Kidney epithelial cell (primary cell): ENCODE measurements around the gene DET1. TPM values are rescaled to one million over a fixed set of nuclear protein-coding genes. Genes with fewer than 3 reads are reported as not detected.
A peak's percentile ranks its signal among the peaks of the same experiment; 100 is the strongest.
"Not testable (repeated sequence)": the region's sequence is repeated elsewhere in the genome, so short reads cannot be mapped to it uniquely, and the experiment has no call there.

Experiments
- DNase-seq: peaks from one replicate; pipeline ENCODE4 v3.0.0-alpha.2; 2010; ENCODE audit warnings: low read depth
- H3K27me3 ChIP-seq: 2 replicates; pipeline ENCODE4 v1.6.0; 2011; ENCODE audit warnings: low read length; ENCODE audit not compliant: control insufficient read depth, insufficient read depth
- H3K36me3 ChIP-seq: 2 replicates; pipeline ENCODE4 v1.5.1; 2011; ENCODE audit warnings: low read length; ENCODE audit not compliant: control insufficient read depth, insufficient read depth
- H3K4me3 ChIP-seq: 2 replicates; pipeline ENCODE4 v1.5.1; 2011; ENCODE audit warnings: low read depth, mild to moderate bottlenecking, control low read depth, low read length
- total RNA-seq: library from RNA; depleted of rRNA; stranded (reverse); fragments of >200 nt; gene quantifications from 2 replicates; pipeline ENCODE4 v1.2.3, GENCODE V29; 2015
- TF ChIP-seq, protein P1 (sequence below): IDR thresholded peaks from 2 replicates; pipeline ENCODE4 v1.5.1; 2011; ENCODE audit warnings: mild to moderate bottlenecking, moderate library complexity, low read length, control low read depth, inconsistent platforms; ENCODE audit not compliant: insufficient read depth, poor library complexity, severe bottlenecking

The DET1 gene
- total RNA-seq, 1 donor from 2014 or later: 6.0 TPM

DNA sequence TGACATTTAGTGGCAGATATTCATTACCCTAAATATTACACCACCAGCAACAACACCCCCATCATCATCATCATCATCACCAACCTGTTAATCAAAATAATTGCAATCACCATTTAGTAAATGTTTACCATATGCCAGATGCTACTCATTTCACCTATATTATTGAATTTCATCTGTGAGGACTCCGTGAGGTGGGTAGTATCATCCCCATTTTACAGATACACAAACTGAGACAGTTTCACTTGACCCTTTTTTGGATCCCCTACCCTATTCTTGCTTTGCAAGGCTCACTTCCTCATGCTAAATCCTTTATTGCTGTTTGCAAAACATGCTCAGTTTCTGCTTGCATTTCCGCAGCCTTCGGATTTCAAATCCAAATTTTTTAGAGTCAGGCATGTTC, 18.3 kb upstream of the DET1 start:
- no peaks in the 10 kb centered on the region for H3K27me3 ChIP-seq
- DNase-seq: no peak
- no peaks in the 10 kb centered on the region for H3K36me3 ChIP-seq
- TF ChIP-seq, protein P1, sequence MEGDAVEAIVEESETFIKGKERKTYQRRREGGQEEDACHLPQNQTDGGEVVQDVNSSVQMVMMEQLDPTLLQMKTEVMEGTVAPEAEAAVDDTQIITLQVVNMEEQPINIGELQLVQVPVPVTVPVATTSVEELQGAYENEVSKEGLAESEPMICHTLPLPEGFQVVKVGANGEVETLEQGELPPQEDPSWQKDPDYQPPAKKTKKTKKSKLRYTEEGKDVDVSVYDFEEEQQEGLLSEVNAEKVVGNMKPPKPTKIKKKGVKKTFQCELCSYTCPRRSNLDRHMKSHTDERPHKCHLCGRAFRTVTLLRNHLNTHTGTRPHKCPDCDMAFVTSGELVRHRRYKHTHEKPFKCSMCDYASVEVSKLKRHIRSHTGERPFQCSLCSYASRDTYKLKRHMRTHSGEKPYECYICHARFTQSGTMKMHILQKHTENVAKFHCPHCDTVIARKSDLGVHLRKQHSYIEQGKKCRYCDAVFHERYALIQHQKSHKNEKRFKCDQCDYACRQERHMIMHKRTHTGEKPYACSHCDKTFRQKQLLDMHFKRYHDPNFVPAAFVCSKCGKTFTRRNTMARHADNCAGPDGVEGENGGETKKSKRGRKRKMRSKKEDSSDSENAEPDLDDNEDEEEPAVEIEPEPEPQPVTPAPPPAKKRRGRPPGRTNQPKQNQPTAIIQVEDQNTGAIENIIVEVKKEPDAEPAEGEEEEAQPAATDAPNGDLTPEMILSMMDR: no peak
- H3K4me3 ChIP-seq: no peak overlapping the region

DNA sequence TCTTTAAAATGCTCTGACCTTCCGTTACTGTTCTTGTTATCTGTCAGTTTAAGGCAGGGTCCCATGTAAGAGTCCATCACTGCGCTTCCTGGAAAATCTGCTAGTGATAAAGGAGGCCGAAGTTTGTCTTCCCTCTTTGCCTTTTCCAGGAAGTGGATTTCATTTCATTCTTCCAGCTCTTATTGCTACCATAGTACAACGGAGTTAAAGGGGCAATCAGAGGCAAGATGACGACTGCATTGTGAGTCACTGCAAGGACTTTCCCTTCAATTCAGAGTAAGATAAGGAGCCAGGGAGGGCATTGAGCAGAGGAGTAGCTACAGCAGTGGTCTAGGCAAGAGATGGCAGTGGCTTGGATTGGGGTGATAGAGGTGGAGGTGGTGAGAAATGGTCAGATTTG, 17.2 kb upstream of the DET1 start:
- no peak overlapping the region for H3K4me3 ChIP-seq
- TF ChIP-seq, protein P1: no peak
- DNase-seq: no peak
- H3K27me3 ChIP-seq: no peaks in the 10 kb centered on the region
- H3K36me3 ChIP-seq: no peaks in the 10 kb centered on the region

DNA sequence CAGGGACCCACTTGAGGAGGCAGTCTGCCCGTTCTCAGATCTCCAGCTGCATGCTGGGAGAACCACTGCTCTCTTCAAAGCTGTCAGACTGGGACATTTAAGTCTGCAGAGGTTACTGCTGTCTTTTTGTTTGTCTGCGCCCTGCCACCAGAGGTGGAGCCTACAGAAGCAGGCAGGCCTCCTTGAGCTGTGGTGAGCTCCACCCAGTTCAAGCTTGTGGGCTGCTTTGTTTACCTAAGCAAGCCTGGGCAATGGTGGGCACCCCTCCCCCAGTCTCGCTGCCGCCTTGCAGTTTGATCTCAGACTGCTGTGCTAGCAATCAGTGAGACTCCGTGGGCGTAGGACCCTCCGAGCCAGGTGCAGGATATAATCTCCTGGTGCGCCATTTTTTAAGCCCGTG, 13.1 kb upstream of the DET1 start:
- not testable (repeated sequence) for H3K27me3 ChIP-seq, H3K4me3 ChIP-seq, H3K36me3 ChIP-seq, DNase-seq

DNA sequence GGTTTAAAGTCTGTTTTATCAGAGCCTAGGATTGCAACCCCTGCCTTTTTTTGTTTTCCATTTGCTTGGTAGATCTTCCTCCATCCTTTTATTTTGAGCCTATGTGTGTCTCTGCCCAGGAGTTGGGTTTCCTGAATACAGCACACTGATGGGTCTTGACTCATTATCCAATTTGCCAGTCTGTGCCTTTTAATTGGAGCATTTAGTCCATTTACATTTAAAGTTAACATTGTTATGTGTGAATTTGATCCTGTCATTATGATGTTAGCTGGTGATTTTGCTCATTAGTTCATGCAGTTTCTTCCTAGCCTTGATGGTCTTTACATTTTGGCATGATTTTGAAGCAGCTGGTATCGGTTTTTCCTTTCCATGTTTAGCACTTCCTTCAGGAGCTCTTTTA, 11.5 kb upstream of the DET1 start:
- H3K4me3 ChIP-seq, H3K27me3 ChIP-seq, DNase-seq, H3K36me3 ChIP-seq: not testable (repeated sequence)

DNA sequence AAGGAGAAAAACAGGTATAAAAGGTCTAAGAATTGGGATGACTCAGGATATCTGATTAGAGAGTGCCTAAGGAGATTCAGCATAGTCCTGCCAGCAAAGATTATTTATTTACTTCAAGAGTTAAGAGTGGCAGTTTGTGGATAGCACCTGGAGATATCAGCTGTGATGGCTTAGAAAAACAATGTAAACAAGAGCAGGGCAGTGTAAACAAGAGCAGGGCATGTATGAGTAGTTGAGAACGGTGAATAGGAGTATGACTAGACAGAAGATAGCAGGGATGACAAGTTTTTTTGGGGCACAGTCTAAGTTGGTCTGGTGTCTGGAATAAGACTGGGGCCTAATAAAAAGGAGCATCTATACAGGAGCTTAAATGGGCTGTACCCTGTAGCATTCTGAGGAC, 1.5 kb upstream of the DET1 start:
- not testable (repeated sequence) for H3K4me3 ChIP-seq, DNase-seq, H3K36me3 ChIP-seq

DNA sequence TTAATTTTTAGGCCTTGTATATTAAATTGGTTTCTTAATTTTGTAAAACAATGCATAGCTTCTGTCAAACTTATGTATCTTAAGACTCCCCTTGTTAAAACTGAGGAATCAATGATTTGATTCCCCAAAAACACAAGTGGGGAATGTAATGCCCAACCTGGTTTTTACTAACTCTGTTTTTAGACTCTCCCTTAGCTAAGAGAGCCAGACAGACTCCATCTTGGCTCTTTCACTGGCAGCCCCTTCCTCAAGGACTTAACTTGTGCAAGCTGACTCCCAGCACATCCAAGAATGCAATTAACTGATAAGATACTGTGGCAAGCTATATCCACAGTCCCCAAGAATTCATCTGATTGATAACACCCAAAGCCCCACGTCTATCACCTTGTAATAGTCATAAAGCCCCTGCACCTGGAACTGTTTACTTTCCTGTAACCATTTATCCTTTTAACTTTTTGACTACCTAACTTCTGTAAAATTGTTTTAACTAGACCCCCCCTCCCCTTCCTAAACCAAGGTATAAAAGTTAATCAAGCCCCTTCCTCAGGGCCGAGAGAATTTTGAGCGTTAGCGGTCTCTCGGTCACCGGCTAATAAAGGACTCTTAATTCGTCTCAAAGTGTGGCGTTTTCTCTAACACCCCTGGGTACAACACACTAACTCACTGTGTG, 768 bp downstream of the DET1 start:
- not testable (repeated sequence) for H3K27me3 ChIP-seq, DNase-seq, H3K36me3 ChIP-seq
- peak overlapping the region; percentile 79 for H3K4me3 ChIP-seq

More for the DNA sequence above, 1.5 kb upstream of the DET1 start:
- not testable (repeated sequence) for H3K27me3 ChIP-seq

DNA sequence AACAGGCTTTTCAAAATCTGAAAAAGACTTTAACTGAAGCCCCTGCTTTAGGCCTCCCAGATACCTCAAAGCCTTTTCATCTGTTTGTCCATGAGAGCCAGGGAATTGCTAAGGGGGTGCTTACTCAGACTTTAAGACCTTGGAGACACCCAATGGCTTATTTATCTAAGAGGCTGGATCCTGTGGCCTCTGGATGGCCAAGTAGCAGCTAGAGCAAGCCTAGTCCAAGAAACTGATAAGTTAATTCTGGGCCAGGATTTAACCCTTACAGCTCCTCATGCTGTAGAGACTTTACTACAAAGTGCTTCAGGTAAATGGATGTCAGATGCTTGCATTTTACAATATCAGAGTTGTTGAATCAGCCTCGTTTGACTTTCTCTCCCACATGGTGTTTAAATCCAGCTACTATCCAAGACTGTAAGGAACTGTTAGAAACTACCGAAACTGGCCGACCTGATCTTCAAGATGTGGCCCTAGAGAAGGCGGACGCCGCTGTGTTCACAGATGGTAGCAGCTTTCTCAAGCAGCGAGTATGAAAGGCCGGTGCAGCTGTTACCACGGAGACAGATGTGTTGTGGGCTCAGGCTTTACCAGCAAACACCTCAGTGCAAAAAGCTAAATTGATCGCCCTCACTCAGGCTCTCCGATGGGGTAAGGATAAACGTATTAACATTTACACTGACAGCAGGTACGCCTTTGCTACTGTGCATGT, 3.3 kb downstream of the DET1 start:
- no peak for DNase-seq
- TF ChIP-seq, protein P1: no peak

DNA sequence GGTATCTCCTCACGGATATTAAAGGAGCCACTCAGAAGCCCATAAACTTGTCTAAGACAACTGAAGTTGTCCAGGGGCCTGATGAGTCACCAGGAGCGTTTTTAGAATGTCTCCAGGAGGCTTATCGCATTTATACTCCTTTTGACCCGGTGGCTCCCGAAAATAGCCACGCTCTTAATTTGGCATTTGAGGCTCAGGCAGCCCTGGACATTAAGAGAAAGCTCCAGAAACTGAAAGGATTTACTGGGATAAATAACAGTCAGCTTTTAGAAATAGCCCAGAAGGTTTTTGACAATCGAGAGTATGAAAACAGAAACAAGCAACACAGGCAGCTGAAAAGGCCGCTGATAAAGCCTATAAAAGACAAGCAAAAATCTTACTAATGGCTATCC, 4.1 kb downstream of the DET1 start:
- no peak overlapping the region for H3K4me3 ChIP-seq
- DNase-seq: no peak
- H3K36me3 ChIP-seq: no peaks in the 10 kb centered on the region
- TF ChIP-seq, protein P1: no peak
- H3K27me3 ChIP-seq: no peaks in the 10 kb centered on the region

More for the DNA sequence above, 3.3 kb downstream of the DET1 start:
- no peaks in the 10 kb centered on the region for H3K27me3 ChIP-seq
- no peak overlapping the region for H3K4me3 ChIP-seq
- no peaks in the 10 kb centered on the region for H3K36me3 ChIP-seq
